Heart left ventricle (tissue), 16 donors: Measurements from ENCODE around the gene PRXL2B. TPM values are rescaled to one million over a fixed set of nuclear protein-coding genes. Genes with fewer than 3 reads are reported as not detected.

Experiments used
- ATAC-seq, 4 donors: fragments of 200-7000 bp; cut with Tn5 transposase; one replicate each; pipeline ENCODE4 v1.9.1; 2020 to 2022; ENCODE audit warnings: moderate library complexity in 4 of 4, mild to moderate bottlenecking in 3 of 4, moderate number of reproducible peaks in 1 of 4
- DNase-seq, 5 donors: peaks; one replicate each; pipeline ENCODE4 v3.0.0-alpha.2; 2020
- H3K27ac ChIP-seq, 12 donors: fragments of 200-600 bp; sonication (generic) in 4 of 12; one replicate each; pipeline versions ENCODE4 v1.5.0 to v1.8.0; 2016 to 2022; ENCODE audit warnings: mild to moderate bottlenecking in 2 of 12
- H3K27me3 ChIP-seq, 9 donors: fragments of 200-600 bp; sonication (generic) in 2 of 9; one replicate each; pipeline versions ENCODE4 v1.5.1 to v1.8.0; 2016 to 2022; ENCODE audit warnings: mild to moderate bottlenecking in 3 of 9
- H3K36me3 ChIP-seq, 9 donors: fragments of 200-600 bp; sonication (generic) in 2 of 9; one replicate each; pipeline versions ENCODE4 v1.5.0 to v1.8.0; 2018 to 2022; ENCODE audit warnings: mild to moderate bottlenecking in 2 of 9
- H3K4me1 ChIP-seq, 12 donors: fragments of 200-600 bp; sonication (generic) in 4 of 12; one replicate each; pipeline versions ENCODE4 v1.5.0 to v1.8.0; 2016 to 2022; ENCODE audit warnings: mild to moderate bottlenecking in 3 of 12
- H3K4me3 ChIP-seq, 12 donors: fragments of 200-600 bp; sonication (generic) in 4 of 12; one replicate each; pipeline versions ENCODE4 v1.5.0 to v1.8.0; 2017 to 2022; ENCODE audit warnings: mild to moderate bottlenecking in 9 of 12, moderate library complexity in 4 of 12
- H3K9me3 ChIP-seq, 12 donors: fragments of 200-600 bp; sonication (generic) in 4 of 12; one replicate each; pipeline versions ENCODE4 v1.5.0 to v1.8.0; 2016 to 2022; ENCODE audit warnings: mild to moderate bottlenecking in 1 of 12
- POLR2A ChIP-seq, 2 donors: fragments of 450-650 bp; IDR thresholded peaks; one replicate each; pipeline ENCODE4 v1.6.1; 2017; ENCODE audit warnings: antibody characterized with exemption in 2 of 2, mild to moderate bottlenecking in 2 of 2, moderate library complexity in 2 of 2
- WGBS, 4 donors: extraction: QIAGEN DNeasy Blood & Tissue Kit in 2 of 4; methylation state at CpG; one replicate each; pipeline versions ENCODE4 v1.1.5 to v1.1.7; 2013 to 2018; 5-methylcytosine and 5-hydroxymethylcytosine counted together
- intact Hi-C, 10 donors: fragments of 100-400 bp; cut with DNase I; formaldehyde crosslinking; loops; one replicate each; pipeline versions ENCODE4 v1.11.1 to v1.14.2; 2022
- polyA plus RNA-seq, 2 donors: library from polyadenylated mRNA; stranded (reverse); fragments of 200-250 nt; gene quantifications; one replicate each; pipeline ENCODE4 v1.2.3, GENCODE V29; 2013
- total RNA-seq, 9 donors: library from RNA; depleted of rRNA in 2 of 9; stranded (reverse); fragments of >200 nt in 2 of 9; fragmentation: NEBNext Ultra II Directional in 3 of 9; extraction: Animal tissue kit (Norgen Biotek cat#: 25700) in 3 of 9; gene quantifications; one replicate each; pipeline versions ENCODE4 v1.1.0 to v1.2.4, GENCODE V29; 2016 to 2023
- TF ChIP-seq, protein P1 (sequence below), 12 donors: fragments of 200-600 bp; sonication (generic) in 4 of 12; IDR thresholded peaks; one replicate each; pipeline versions ENCODE4 v1.5.0 to v1.8.0; 2018 to 2022; ENCODE audit warnings: antibody characterized with exemption in 12 of 12, mild to moderate bottlenecking in 5 of 12
- donor health status: ischemic (EF 13 %, LVEDD 7.1; RV severe dilation, severe dysfunction).
- donor health status: healthy with polysubstance abuse.
- donor health status: DM: no; HTN: yes; CAD: no.
- donor health status: DM: no; HTN: no; CAD: no.
- donor health status: ischemic (EF 25% LVEDD 6.9; RV normal size, moderate dysfunction).
- donor health status: ischemic (EF 25% LVEDD 5.7; RV mildly dilated, moderate dysfunction).
- donor health status: healthy.
- donor health status: DM: yes; HTN: yes; CAD: no.
- donor health status: ischemic (EF 35%, LVEDD 5.7; RV mildly dilated, moderate dysfunction).
- donor health status: nonischemic (EF 11% LVEDD 7.7; RV severe dilation, severe dysfunction).
- donor health status: DM: yes; HTN: yes; CAD: no.
- donor health status: PGD.
- donor health status: ischemic (EF 29% LVEDD 5.4; RV normal size, mild dysfunction).
- donor health status: nonischemic (EF 23%, LVEDD 6.1; RV moderate dilation, normal function).

Gene PRXL2B
- total and polyA plus RNA-seq, 11 donors: 5.1 to 13.9 (median 7.9) TPM

DNA sequence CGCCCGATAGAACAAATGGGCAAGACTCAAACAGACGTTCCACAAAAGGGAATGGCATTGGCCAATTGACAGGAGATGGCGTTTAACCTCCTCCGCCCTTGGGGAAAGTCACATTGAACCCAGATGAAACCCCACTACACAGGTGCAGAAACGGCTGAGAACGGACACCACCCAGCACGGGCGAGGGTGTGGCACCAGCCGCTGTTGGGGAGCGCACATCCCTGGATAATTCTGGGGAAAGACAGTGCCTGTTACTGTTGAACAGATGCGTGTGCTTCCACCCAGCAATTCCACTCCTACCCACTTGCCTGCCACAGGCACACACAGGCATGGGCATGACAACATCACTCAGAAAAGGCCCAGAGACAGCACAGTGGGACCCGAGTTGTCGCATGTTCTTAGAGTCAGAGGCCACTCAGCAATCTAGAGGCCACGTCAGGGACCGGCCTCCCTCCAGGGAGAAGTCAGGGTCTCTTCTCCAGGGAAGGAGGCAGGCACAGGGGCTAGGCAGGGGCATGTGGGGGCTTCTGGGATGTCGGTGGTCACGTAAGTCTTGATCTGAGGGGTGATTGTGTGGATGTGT is 15.2 kb downstream of the PRXL2B start:
- intact Hi-C loops: no loop called here
- Histone ChIP-seq H3K4me1 (peaks cover 0 to under 1% (median 0%) of the 10 kb centered on the region in 12 donors), H3K9me3 (peaks cover 0 to 22% (median 10%) of the 10 kb centered on the region in 12 donors), H3K36me3 (no peaks in the 10 kb centered on the region), H3K27me3 (peaks cover 0 to 32% (median 0%) of the 10 kb centered on the region in 9 donors), H3K27ac (no peak overlapping the region), H3K4me3 (no peak overlapping the region)
- DNase-seq (peak in 2 of 5 donors; percentile 7 to 14), ATAC-seq (no peak)
- TF ChIP-seq, protein P1, sequence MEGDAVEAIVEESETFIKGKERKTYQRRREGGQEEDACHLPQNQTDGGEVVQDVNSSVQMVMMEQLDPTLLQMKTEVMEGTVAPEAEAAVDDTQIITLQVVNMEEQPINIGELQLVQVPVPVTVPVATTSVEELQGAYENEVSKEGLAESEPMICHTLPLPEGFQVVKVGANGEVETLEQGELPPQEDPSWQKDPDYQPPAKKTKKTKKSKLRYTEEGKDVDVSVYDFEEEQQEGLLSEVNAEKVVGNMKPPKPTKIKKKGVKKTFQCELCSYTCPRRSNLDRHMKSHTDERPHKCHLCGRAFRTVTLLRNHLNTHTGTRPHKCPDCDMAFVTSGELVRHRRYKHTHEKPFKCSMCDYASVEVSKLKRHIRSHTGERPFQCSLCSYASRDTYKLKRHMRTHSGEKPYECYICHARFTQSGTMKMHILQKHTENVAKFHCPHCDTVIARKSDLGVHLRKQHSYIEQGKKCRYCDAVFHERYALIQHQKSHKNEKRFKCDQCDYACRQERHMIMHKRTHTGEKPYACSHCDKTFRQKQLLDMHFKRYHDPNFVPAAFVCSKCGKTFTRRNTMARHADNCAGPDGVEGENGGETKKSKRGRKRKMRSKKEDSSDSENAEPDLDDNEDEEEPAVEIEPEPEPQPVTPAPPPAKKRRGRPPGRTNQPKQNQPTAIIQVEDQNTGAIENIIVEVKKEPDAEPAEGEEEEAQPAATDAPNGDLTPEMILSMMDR (IDR thresholded peaks at IDR 0.05): no peak
- TF ChIP-seq POLR2A (IDR thresholded peaks at IDR 0.05): no peak
- WGBS, 4 donors: 80 to 87% (median 84%) methylated on average over 18 of the region's 18 CpGs

DNA sequence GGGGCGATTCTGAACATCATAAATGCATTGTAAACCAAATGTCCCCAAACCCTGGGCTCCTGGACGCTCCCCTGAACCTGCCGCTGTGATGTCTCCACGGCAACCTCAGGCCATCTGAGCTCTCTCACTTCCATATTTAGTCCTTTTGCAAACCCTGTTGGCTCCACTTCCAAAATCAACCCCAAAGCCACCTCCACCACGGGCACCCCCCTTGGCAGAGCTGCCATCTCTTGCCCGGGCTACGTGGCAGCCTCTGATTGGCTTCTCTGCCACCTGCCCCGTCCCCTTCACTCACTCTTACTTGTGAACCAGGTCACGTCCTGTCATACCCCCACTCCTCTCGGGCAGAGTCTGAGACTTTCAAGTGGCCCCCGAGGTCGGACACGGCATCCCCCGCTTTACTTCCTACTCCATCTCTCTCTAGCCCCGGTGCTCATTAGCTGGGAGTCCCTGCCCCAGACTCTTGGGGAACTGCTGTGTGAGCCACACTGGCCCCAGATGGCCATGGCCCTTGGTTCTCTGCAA is 15.8 kb downstream of the PRXL2B start:
- Histone ChIP-seq H3K36me3 (no peaks in the 10 kb centered on the region), H3K27ac (no peak overlapping the region), H3K4me3 (no peak overlapping the region), H3K27me3 (peaks cover 0 to 32% (median 0%) of the 10 kb centered on the region in 9 donors), H3K4me1 (peaks cover 0 to 5% (median under 1%) of the 10 kb centered on the region in 12 donors), H3K9me3 (peaks cover 0 to 22% (median 10%) of the 10 kb centered on the region in 12 donors)
- WGBS, 4 donors: 72 to 77% (median 76%) methylated on average over 15 of the region's 15 CpGs
- peak in 2 of 5 donors; percentile 11 to 51 for DNase-seq
- intact Hi-C loops: no loop called here
- ATAC-seq: no peak
- TF ChIP-seq, protein P1 (IDR thresholded peaks at IDR 0.05): no peak
- no peak for TF ChIP-seq POLR2A (IDR thresholded peaks at IDR 0.05)

DNA sequence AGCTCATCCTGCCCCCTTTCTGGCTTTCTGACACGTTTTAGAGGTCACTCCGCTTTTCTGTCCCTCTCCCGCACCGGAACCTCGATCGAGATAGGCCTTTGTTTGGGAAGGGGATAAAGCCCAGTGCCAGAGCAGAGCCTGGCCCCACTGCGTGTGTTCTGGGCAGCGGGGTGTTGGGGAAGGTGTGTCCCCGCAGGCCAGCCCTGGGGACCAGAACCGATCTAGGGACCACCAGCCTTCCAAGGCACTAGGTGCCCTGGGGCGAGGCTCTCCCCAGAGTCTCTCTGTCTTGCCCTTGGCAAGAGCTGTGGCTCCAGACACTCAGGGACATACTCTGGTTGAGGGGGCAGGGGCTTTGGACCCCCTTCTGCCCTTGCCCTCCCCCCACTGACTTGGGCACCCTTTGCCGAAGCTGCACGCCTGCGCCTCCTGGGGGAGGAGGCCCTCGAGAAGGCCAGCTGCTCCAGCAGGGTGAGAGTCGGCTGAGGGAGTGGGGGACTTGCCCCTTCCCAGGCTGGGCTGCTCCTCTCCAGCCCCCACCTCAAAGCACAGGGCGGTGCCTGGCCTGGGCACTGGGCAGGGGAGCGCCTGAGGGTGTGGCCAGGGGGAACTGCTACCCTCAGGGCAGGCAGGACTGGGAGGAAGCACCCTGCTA is 16.4 kb downstream of the PRXL2B start:
- Histone ChIP-seq H3K4me3 (no peak overlapping the region), H3K4me1 (peaks cover 0 to 10% (median 2%) of the 10 kb centered on the region in 12 donors), H3K9me3 (peaks cover 0 to 20% (median 10%) of the 10 kb centered on the region in 12 donors), H3K27me3 (peaks cover 0 to 32% (median 0%) of the 10 kb centered on the region in 9 donors), H3K36me3 (no peaks in the 10 kb centered on the region), H3K27ac (no peak overlapping the region)
- 74 to 81% (median 76%) methylated on average over 6 to 18 of the region's 18 CpGs for WGBS, 4 donors
- intact Hi-C loops: no loop called here
- DNase-seq: peak in 1 of 5 donors; percentile 43
- ATAC-seq: peak in 1 of 4 donors; percentile 17
- TF ChIP-seq POLR2A (IDR thresholded peaks at IDR 0.05): no peak
- TF ChIP-seq, protein P1 (IDR thresholded peaks at IDR 0.05): no peak

DNA sequence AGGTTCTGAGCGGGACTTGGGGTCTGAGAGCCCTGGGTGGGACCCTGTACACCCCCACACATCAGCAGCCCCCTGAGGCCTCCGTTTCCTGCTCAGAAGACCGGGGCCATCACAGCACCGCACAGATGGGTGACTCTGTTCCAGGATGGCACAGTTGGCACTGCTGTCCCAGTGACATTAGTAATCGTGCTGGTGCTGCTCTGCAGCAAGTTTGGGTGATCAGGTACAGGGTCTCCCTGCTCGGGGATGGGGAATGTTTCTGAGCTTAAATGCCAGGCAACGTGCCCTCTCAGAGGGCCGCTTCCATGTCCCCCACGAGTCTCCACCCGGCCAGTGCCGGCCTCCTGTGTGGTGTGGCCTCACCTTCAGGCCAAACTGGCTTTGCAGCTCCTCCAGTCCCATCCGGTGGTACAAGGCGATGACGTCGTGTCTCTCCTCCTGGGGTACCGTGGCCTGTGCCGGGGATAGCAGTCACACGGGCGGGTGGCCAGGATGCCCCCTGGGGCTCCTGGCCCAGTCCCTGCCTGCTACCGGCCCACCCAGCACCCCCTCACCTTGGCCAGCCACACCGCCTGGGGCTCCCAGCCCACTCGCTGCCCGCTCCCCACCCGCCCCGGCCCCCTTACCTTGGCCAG is 17.1 kb downstream of the PRXL2B start:
- Histone ChIP-seq H3K36me3 (no peaks in the 10 kb centered on the region), H3K27me3 (peaks cover 0 to 32% (median 0%) of the 10 kb centered on the region in 9 donors), H3K27ac (no peak overlapping the region), H3K4me1 (peaks cover 0 to 10% (median 2%) of the 10 kb centered on the region in 12 donors), H3K9me3 (peaks cover 0 to 14% (median 6%) of the 10 kb centered on the region in 12 donors), H3K4me3 (no peak overlapping the region)
- intact Hi-C loops: no loop called here
- DNase-seq (peak in 2 of 5 donors; percentile 17 to 41), ATAC-seq (no peak)
- WGBS, 4 donors: 81 to 86% (median 83%) methylated on average over 14 to 25 of the region's 25 CpGs
- TF ChIP-seq, protein P1 (IDR thresholded peaks at IDR 0.05): no peak
- TF ChIP-seq POLR2A (IDR thresholded peaks at IDR 0.05): no peak
